SJSA1 (cell line): ENCODE measurements around the gene CIAO2B. TPM values are rescaled to one million over a fixed set of nuclear protein-coding genes. Genes with fewer than 3 reads are reported as not detected.

Experiments used
- DNase-seq, 2 experiments: peaks; one replicate each; pipeline ENCODE4 v3.0.0-alpha.2; 2015 to 2020; ENCODE audit warnings: low spot score in 2 of 2, low read depth in 1 of 2
- H3K27ac ChIP-seq: fragments of 250-450 bp; sonication (Bioruptor Pico); 2 replicates; pipeline ENCODE4 v1.5.1; 2020; ENCODE audit warnings: mild to moderate bottlenecking, moderate library complexity
- H3K27me3 ChIP-seq: fragments of 250-450 bp; sonication (Bioruptor Pico); replicated peaks from 2 replicates; pipeline ENCODE4 v1.5.1; 2020; ENCODE audit warnings: mild to moderate bottlenecking, moderate library complexity
- H3K36me3 ChIP-seq: fragments of 250-450 bp; sonication (Bioruptor Pico); 2 replicates; pipeline ENCODE4 v1.5.1; 2020; ENCODE audit warnings: mild to moderate bottlenecking
- H3K4me1 ChIP-seq: fragments of 250-450 bp; sonication (Bioruptor Pico); replicated peaks from 2 replicates; pipeline ENCODE4 v1.6.1; 2021; ENCODE audit warnings: mild to moderate bottlenecking
- H3K4me3 ChIP-seq: fragments of 250-450 bp; sonication (Bioruptor Pico); 2 replicates; pipeline ENCODE4 v1.5.1; 2020; ENCODE audit warnings: mild to moderate bottlenecking
- H3K9me3 ChIP-seq: fragments of 250-450 bp; sonication (Bioruptor Pico); replicated peaks from 2 replicates; pipeline ENCODE4 v1.5.1; 2020; ENCODE audit warnings: mild to moderate bottlenecking
- total RNA-seq: library from RNA; depleted of rRNA; stranded (reverse); fragments of >200 nt; shearing (Covaris generic); gene quantifications from 2 replicates; pipeline ENCODE4 v1.2.3, GENCODE V29; 2014

CIAO2B gene
- total RNA-seq, 1 experiment from 2014 or later: 149 TPM

- DNase-seq: no peak
- Histone ChIP-seq H3K27ac (no peak overlapping the region), H3K4me3 (no peak overlapping the region), H3K4me1 (no peaks in the 10 kb centered on the region), H3K36me3 (no peaks in the 10 kb centered on the region), H3K9me3 (no peaks in the 10 kb centered on the region), H3K27me3 (0 out of 2 replicates have a peak, but pooled peaks cover 2% of the 10 kb centered on the region)
Measured at GRCh38 chr16:66917741-66918140, 16.5 kb downstream of the CIAO2B start.

GRCh38 chr16:66916518-66916917 lies 17.7 kb downstream of the CIAO2B start:
- Histone ChIP-seq H3K36me3 (no peaks in the 10 kb centered on the region), H3K27ac (no peak overlapping the region), H3K4me1 (no peaks in the 10 kb centered on the region), H3K9me3 (no peaks in the 10 kb centered on the region), H3K27me3 (0 out of 2 replicates have a peak, but pooled peaks cover 2% of the 10 kb centered on the region), H3K4me3 (no peak overlapping the region)
- DNase-seq: no peak

DNA sequence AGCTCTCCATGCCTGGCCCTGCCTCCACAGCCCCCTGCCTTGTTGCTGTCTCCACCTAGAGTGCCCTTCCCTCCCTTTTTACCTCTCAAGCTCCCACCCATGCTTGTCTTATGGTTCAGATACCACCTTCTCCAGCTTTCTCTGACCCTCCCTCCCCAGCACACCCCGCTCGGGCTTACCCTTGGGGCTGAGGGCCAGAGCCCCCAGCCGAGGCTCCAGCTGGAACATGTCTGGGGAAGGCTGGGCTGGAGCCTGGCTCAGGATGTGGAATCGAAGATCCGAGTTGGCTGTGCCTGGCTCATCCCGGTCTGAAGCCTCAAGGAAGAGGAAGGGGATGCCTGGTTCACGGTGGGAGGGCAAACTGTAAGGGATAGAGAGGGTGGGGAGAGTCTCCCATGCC lies 19.2 kb downstream of the CIAO2B start:
- Histone ChIP-seq H3K27ac (no peak overlapping the region), H3K36me3 (no peaks in the 10 kb centered on the region), H3K4me3 (no peak overlapping the region), H3K9me3 (no peaks in the 10 kb centered on the region), H3K4me1 (no peaks in the 10 kb centered on the region), H3K27me3 (0 out of 2 replicates have a peak, but pooled peaks cover 2% of the 10 kb centered on the region)
- DNase-seq: no peak

- Histone ChIP-seq H3K27me3 (0 out of 2 replicates have a peak, but pooled peaks cover 2% of the 10 kb centered on the region), H3K9me3 (no peaks in the 10 kb centered on the region)
Measured at GRCh38 chr16:66914541-66914940, 19.7 kb downstream of the CIAO2B start.

DNA sequence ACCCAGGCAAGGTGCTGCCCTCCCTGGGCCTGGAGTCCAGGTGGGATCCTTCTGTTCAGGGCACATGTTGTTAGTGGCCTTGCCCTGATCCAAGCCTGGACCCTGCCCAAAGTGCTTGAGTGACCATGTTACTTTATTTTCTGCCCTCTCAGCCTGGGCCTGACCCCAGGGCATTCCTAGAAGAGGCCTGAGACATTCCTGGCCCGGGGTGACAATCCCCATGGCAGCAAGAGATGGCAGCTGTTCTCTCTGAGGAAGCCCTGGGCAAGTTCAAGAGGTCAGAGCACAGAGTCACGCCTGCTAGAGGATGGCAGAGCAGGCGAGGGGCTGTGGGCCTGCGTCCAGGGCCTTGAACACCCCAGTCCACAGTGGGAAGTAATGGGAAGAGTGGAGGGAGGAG lies 20.5 kb downstream of the CIAO2B start:
- Histone ChIP-seq H3K27me3 (0 out of 2 replicates have a peak, but pooled peaks cover 2% of the 10 kb centered on the region), H3K4me3 (no peak overlapping the region), H3K36me3 (no peaks in the 10 kb centered on the region), H3K4me1 (no peaks in the 10 kb centered on the region), H3K9me3 (no peaks in the 10 kb centered on the region), H3K27ac (no peak overlapping the region)
- no peak for DNase-seq

More at GRCh38 chr16:66914541-66914940, 19.7 kb downstream of the CIAO2B start:
- no peaks in the 10 kb centered on the region for H3K36me3 ChIP-seq
- H3K4me1 ChIP-seq: no peaks in the 10 kb centered on the region
- H3K27ac ChIP-seq: no peak overlapping the region
- H3K4me3 ChIP-seq: no peak overlapping the region
- DNase-seq: no peak

- no peaks in the 10 kb centered on the region for H3K4me1 ChIP-seq
- DNase-seq: no peak
- H3K4me3 ChIP-seq: no peak overlapping the region
- 0 out of 2 replicates have a peak, but pooled peaks cover 2% of the 10 kb centered on the region for H3K27me3 ChIP-seq
- no peaks in the 10 kb centered on the region for H3K9me3 ChIP-seq
- H3K27ac ChIP-seq: no peak overlapping the region
- no peaks in the 10 kb centered on the region for H3K36me3 ChIP-seq
Measured at GRCh38 chr16:66913081-66913480, 21.1 kb downstream of the CIAO2B start.

DNA sequence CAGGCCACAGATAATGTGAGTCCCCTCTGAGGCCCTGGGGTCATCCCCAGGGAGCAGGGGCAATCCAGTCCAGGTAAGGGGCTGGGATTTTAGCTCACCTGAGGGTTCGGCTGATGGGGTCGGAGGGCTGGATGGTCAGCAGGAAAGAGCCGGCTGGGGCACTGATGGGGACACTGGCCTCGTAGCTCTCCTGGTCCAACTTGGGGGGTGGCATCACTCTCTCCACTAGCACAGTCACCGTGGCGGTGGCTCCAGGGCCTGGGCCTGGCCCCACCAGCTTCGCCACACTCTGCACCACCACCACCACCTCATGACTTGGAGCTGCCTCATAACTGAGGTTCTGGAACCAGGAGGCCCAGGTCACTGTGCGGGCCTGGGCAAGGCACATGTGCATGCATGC lies 22.4 kb downstream of the CIAO2B start:
- H3K27ac ChIP-seq: no peak overlapping the region
- no peaks in the 10 kb centered on the region for H3K36me3 ChIP-seq
- H3K4me3 ChIP-seq: no peak overlapping the region
- no peak for DNase-seq
- no peaks in the 10 kb centered on the region for H3K9me3 ChIP-seq
- no peaks in the 10 kb centered on the region for H3K4me1 ChIP-seq
- 0 out of 2 replicates have a peak, but pooled peaks cover 2% of the 10 kb centered on the region for H3K27me3 ChIP-seq

DNA sequence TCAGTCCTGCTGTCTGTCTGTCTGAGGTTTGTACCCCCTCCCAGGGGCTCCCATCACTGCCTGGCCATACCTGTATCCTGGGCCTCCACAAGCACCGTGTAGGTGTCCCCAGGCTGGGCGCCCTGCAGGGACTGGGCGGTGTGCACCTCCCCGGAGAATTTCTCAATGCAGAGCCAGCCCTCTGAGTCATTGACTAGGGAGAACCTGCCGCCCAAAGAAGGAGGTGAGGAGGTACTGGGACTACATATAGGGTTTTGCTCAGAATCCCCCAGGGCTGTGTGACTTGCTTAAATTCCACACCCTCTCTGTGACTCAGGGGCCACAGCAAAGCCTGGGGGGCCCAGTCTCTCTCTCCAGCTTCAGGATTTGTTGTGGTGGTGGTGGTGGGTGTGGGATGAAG lies 23.1 kb downstream of the CIAO2B start:
- no peaks in the 10 kb centered on the region for H3K27me3 ChIP-seq
- no peaks in the 10 kb centered on the region for H3K36me3 ChIP-seq
- H3K27ac ChIP-seq: no peak overlapping the region
- DNase-seq: no peak
- H3K4me3 ChIP-seq: no peak overlapping the region
- H3K9me3 ChIP-seq: no peaks in the 10 kb centered on the region
- no peaks in the 10 kb centered on the region for H3K4me1 ChIP-seq

DNA sequence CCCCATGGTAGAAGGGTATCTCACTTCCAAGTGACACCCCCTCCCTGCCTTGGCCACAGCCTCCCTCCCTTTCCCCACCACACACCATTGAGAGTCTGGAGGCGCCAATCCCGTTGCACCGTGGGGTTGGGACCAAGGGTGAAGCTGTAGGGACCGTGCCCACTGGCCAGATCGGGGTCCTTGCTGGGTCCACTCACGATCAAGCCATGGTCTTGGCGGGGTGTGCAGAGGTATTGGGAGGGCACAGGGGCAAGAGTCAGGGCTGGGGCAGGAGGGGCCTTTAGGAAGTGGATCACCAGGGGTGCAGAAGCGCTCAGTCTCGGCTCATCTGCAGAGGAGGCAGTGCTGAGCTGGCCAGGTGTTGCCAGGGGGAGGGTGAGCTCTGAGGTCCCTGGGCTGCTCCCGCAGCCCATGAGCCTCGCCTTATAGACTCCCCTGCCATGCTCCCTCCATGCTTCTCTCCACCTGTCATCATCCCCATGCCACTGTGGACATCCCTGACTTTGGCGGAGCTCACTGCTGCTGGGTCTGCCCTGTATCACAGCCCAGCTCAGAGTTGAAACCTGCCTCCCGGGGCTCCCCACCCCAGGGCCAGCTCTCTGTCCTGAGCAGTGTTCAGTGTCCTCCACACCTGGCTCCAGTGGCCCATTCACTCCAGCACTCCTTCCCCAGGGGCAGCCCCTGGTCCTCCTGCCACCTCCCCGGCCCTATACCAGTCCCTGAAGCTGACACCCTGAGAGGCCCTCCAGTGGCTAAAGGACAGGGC lies 23.8 kb downstream of the CIAO2B start:
- Histone ChIP-seq H3K27me3 (no peaks in the 10 kb centered on the region), H3K36me3 (no peaks in the 10 kb centered on the region), H3K9me3 (no peaks in the 10 kb centered on the region), H3K4me1 (peaks cover 5% of the 10 kb centered on the region), H3K27ac (no peak overlapping the region), H3K4me3 (no peak overlapping the region)
- DNase-seq: no peak

DNA sequence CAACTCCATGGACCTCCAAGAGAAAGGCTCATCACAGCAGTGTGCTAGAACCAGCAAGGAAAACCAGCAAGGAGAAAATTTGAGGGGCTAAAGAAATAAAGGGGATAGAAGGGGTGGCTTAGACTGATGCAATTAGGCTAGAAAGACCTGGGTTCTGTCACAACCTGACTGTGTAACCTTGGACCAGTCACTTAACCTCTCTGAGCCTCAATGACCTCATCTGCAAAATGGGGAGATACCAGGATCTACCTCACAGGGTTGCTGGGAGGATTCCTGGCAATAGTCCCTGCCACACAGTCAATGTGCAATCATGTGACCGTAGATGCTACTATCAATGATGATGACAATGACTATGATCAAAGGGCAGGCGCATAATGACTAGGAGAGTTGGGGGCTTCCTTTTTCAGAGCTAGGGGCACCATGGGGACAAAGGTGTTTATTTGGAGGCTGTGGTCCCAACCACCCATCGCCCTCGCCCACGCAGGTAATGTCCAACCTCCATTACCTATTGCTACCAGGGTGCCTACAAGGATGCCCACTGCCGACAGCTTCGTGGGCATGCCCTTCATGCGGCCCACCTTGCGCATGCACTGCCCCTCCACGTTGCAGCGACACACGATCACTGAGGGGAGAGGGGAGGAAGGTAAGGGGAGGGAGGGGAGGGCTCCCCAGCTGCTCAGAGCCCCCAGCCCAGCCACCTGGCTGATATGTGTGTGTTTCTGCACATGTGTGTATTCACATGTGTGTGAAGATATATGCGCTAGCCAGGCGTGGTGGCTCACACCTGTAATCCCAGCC lies 25.2 kb downstream of the CIAO2B start:
- Histone ChIP-seq H3K27me3 (no peaks in the 10 kb centered on the region), H3K4me1 (peaks cover 14% of the 10 kb centered on the region), H3K27ac (no peak overlapping the region), H3K36me3 (no peaks in the 10 kb centered on the region), H3K4me3 (no peak overlapping the region), H3K9me3 (no peaks in the 10 kb centered on the region)
- no peak for DNase-seq

DNA sequence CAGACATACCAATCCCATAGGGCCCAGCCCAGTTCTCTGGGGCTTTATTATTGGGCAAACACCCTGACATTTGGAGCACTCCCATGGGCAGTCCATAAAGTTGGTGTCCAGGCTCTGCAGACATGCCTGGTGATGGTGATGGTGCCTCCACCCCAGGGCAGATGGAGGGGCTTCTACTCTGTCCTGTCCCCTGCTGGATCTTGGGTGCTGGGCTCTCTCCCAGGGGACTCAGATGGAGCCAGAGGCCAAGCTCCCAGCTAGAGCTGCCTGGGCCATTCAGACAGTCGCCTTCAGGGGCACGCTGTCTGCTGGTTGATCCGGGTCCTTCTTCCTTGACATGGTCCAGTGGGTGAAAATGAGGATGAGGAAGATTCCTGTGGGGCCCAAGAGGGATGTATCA lies 26.1 kb downstream of the CIAO2B start:
- Histone ChIP-seq H3K9me3 (no peaks in the 10 kb centered on the region), H3K36me3 (no peaks in the 10 kb centered on the region), H3K4me1 (peaks cover 14% of the 10 kb centered on the region), H3K27me3 (no peaks in the 10 kb centered on the region), H3K27ac (no peak overlapping the region), H3K4me3 (no peak overlapping the region)
- no peak for DNase-seq

GRCh38 chr16:66906916-66907836 lies 27.0 kb downstream of the CIAO2B start:
- Histone ChIP-seq H3K27me3 (no peaks in the 10 kb centered on the region), H3K36me3 (no peaks in the 10 kb centered on the region), H3K4me3 (no peak overlapping the region), H3K9me3 (no peaks in the 10 kb centered on the region), H3K27ac (no peak overlapping the region), H3K4me1 (peaks cover 14% of the 10 kb centered on the region)
- DNase-seq: no peak
